ENCODE results near the gene MAPK4.

DNA sequence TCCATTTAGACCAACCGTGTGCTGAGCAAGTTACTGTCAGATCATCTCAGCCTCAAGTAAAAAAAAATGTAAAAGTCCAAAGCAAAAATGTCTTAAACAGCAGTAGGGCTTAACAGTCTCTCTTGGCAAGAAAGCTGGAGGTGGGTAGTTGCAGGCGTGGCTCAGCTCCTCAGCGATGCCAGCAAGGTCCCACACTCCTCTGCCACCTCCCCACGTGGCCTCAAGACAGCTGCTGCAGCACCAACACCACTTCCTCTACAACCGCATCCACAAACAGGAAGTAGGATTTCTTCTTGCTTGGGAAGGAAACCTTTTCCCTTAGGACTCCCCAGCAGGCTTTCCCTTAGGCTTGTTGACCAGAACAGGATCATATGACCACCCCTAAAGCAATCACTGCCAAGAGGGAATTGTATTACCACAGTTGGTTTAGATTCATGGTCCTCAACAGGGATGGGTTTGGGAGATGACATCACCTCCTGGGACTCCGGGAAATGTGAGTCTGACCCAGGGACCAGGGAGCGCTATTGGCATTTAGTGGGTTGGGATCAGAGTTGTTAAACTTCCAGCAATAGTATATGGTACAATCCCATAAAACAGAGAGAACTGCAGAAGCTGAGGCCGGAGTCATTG is 97.1 kb downstream of the MAPK4 start:
- TF ChIP-seq, protein P1, sequence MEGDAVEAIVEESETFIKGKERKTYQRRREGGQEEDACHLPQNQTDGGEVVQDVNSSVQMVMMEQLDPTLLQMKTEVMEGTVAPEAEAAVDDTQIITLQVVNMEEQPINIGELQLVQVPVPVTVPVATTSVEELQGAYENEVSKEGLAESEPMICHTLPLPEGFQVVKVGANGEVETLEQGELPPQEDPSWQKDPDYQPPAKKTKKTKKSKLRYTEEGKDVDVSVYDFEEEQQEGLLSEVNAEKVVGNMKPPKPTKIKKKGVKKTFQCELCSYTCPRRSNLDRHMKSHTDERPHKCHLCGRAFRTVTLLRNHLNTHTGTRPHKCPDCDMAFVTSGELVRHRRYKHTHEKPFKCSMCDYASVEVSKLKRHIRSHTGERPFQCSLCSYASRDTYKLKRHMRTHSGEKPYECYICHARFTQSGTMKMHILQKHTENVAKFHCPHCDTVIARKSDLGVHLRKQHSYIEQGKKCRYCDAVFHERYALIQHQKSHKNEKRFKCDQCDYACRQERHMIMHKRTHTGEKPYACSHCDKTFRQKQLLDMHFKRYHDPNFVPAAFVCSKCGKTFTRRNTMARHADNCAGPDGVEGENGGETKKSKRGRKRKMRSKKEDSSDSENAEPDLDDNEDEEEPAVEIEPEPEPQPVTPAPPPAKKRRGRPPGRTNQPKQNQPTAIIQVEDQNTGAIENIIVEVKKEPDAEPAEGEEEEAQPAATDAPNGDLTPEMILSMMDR (IDR thresholded peaks at IDR 0.05; ENCODE audit: insufficient read depth, low read length), result no peak
- no peak for TF ChIP-seq GABPA (IDR thresholded peaks at IDR 0.05; ENCODE audit: low read depth)
- no peak for TF ChIP-seq POLR2AphosphoS5 (IDR thresholded peaks at IDR 0.05; ENCODE audit: low read depth)
- TF ChIP-seq, protein P2, sequence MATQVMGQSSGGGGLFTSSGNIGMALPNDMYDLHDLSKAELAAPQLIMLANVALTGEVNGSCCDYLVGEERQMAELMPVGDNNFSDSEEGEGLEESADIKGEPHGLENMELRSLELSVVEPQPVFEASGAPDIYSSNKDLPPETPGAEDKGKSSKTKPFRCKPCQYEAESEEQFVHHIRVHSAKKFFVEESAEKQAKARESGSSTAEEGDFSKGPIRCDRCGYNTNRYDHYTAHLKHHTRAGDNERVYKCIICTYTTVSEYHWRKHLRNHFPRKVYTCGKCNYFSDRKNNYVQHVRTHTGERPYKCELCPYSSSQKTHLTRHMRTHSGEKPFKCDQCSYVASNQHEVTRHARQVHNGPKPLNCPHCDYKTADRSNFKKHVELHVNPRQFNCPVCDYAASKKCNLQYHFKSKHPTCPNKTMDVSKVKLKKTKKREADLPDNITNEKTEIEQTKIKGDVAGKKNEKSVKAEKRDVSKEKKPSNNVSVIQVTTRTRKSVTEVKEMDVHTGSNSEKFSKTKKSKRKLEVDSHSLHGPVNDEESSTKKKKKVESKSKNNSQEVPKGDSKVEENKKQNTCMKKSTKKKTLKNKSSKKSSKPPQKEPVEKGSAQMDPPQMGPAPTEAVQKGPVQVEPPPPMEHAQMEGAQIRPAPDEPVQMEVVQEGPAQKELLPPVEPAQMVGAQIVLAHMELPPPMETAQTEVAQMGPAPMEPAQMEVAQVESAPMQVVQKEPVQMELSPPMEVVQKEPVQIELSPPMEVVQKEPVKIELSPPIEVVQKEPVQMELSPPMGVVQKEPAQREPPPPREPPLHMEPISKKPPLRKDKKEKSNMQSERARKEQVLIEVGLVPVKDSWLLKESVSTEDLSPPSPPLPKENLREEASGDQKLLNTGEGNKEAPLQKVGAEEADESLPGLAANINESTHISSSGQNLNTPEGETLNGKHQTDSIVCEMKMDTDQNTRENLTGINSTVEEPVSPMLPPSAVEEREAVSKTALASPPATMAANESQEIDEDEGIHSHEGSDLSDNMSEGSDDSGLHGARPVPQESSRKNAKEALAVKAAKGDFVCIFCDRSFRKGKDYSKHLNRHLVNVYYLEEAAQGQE (IDR thresholded peaks at IDR 0.05; ENCODE audit: insufficient replicate concordance, low read depth), result no peak
- no peak for TF ChIP-seq SPI1 (IDR thresholded peaks at IDR 0.05; ENCODE audit: borderline replicate concordance, low read depth)
